GM18508 (cell line): ENCODE measurements around the gene VMP1.
"Not testable (repeated sequence)": the region's sequence is repeated elsewhere in the genome, so short reads cannot be mapped to it uniquely, and the experiment has no call there.

ENCODE experiments used
- ATAC-seq: cut with Tn5 transposase; IDR thresholded peaks from one replicate; pipeline ENCODE4 v1.9.1; 2021; ENCODE audit warnings: moderate number of reproducible peaks; ENCODE audit not compliant: insufficient read depth, unreplicated experiment

The VMP1 gene

GRCh38 chr17:59752922-59753321 is 45.5 kb downstream of the VMP1 start:
- ATAC-seq = no peak

- no peak for ATAC-seq
Measured at GRCh38 chr17:59753522-59754467, 46.3 kb downstream of the VMP1 start.

- ATAC-seq = no peak
Measured at GRCh38 chr17:59754552-59754951, 47.1 kb downstream of the VMP1 start.

GRCh38 chr17:59755069-59755468 is 47.6 kb downstream of the VMP1 start:
- ATAC-seq = not testable (repeated sequence)

- ATAC-seq = no peak
Measured at GRCh38 chr17:59756236-59756818, 48.9 kb downstream of the VMP1 start.

GRCh38 chr17:59757043-59757442 is 49.6 kb downstream of the VMP1 start:
- no peak for ATAC-seq

- ATAC-seq = no peak
Measured at GRCh38 chr17:59757470-59757869, 50.0 kb downstream of the VMP1 start.

GRCh38 chr17:59757881-59758385 is 50.5 kb downstream of the VMP1 start:
- ATAC-seq = no peak

- ATAC-seq = not testable (repeated sequence)
Measured at GRCh38 chr17:59758998-59759651, 51.7 kb downstream of the VMP1 start.

- ATAC-seq = no peak
Measured at GRCh38 chr17:59760160-59760559, 52.7 kb downstream of the VMP1 start.

- ATAC-seq = no peak
Measured at GRCh38 chr17:59761385-59762048, 54.1 kb downstream of the VMP1 start.

GRCh38 chr17:59762049-59762823 is 54.8 kb downstream of the VMP1 start:
- no peak for ATAC-seq

GRCh38 chr17:59762824-59763374 is 55.4 kb downstream of the VMP1 start:
- no peak for ATAC-seq

- ATAC-seq = no peak
Measured at GRCh38 chr17:59763861-59764260, 56.4 kb downstream of the VMP1 start.

GRCh38 chr17:59764292-59764741 is 56.9 kb downstream of the VMP1 start:
- no peak for ATAC-seq

- no peak for ATAC-seq
Measured at GRCh38 chr17:59765038-59765437, 57.6 kb downstream of the VMP1 start.

- no peak for ATAC-seq
Measured at GRCh38 chr17:59766491-59766890, 59.0 kb downstream of the VMP1 start.

GRCh38 chr17:59767176-59767575 is 59.7 kb downstream of the VMP1 start:
- no peak for ATAC-seq

- ATAC-seq = no peak
Measured at GRCh38 chr17:59769887-59770286, 62.4 kb downstream of the VMP1 start.
